ENCODE measurements around the gene MMP24OS.

Gene MMP24OS

GRCh38 chr20:35285806-35286076 is 7.8 kb upstream of the MMP24OS start:
- peaks cover 18% of the 10 kb centered on the region for H3K79me2 ChIP-seq (ENCODE audit: control insufficient read depth, insufficient read depth, low read length)
- no peak overlapping the region for H3K18ac ChIP-seq (ENCODE audit: low read length)
- no peak overlapping the region for H3K4me2 ChIP-seq (ENCODE audit: low read length)
- no peak overlapping the region for H4K8ac ChIP-seq (ENCODE audit: low read depth, low read length)
- H2BK5ac ChIP-seq (ENCODE audit: low read length): no peak overlapping the region
- peaks cover 1% of the 10 kb centered on the region for H3K36me3 ChIP-seq (ENCODE audit: control insufficient read depth, insufficient read depth, low read length)
- no peak overlapping the region for H3K56ac ChIP-seq (ENCODE audit: low read length)
- WGBS (ENCODE audit: extremely low coverage, insufficient coverage, low lambda C conversion rate): no CpG with 5 or more reads among the region's 5 CpGs
- H3K4me3 ChIP-seq (ENCODE audit: low read length): no peak overlapping the region
- H3K27ac ChIP-seq (ENCODE audit: low read depth, low read length): no peak overlapping the region
- H4K5ac ChIP-seq (ENCODE audit: low read length): no peak overlapping the region
- H3K4ac ChIP-seq (ENCODE audit: low read depth, low read length): no peak overlapping the region
- no peak overlapping the region for H3K9ac ChIP-seq (ENCODE audit: low read length)
- H3K79me1 ChIP-seq (ENCODE audit: low read length): peaks cover 7% of the 10 kb centered on the region
- peaks cover 5% of the 10 kb centered on the region for H3K4me1 ChIP-seq (ENCODE audit: control insufficient read depth, low read depth, low read length)
- H3K27me3 ChIP-seq (ENCODE audit: insufficient read depth, low read length, poor library complexity): no peaks in the 10 kb centered on the region
- no peak overlapping the region for H2BK15ac ChIP-seq (replicated peaks; ENCODE audit: low read depth)
- no peak for DNase-seq
- no peak overlapping the region for H2BK120ac ChIP-seq (ENCODE audit: low read depth, low read length)
- H2AK5ac ChIP-seq (ENCODE audit: low read length): no peak overlapping the region
- H3K23ac ChIP-seq (ENCODE audit: low read length): no peak overlapping the region

- no peak overlapping the region for H2BK5ac ChIP-seq (ENCODE audit: low read length)
- peak overlapping the region; percentile 88 for H3K4me2 ChIP-seq (ENCODE audit: low read length)
- H3K4ac ChIP-seq (ENCODE audit: low read depth, low read length): no peak overlapping the region
- H3K36me3 ChIP-seq (ENCODE audit: control insufficient read depth, insufficient read depth, low read length): peaks cover 1% of the 10 kb centered on the region
- peak overlapping the region; percentile 74 for H4K5ac ChIP-seq (ENCODE audit: low read length)
- H3K79me1 ChIP-seq (ENCODE audit: low read length): peaks cover 7% of the 10 kb centered on the region
- no peak overlapping the region for H4K8ac ChIP-seq (ENCODE audit: low read depth, low read length)
- H3K23ac ChIP-seq (ENCODE audit: low read length): peak overlapping the region; percentile 29
- no peak overlapping the region for H2BK120ac ChIP-seq (ENCODE audit: low read depth, low read length)
- peak overlapping the region; percentile 33 for H3K18ac ChIP-seq (ENCODE audit: low read length)
- no CpG with 5 or more reads among the region's 19 CpGs for WGBS (ENCODE audit: extremely low coverage, insufficient coverage, low lambda C conversion rate)
- peaks cover 18% of the 10 kb centered on the region for H3K79me2 ChIP-seq (ENCODE audit: control insufficient read depth, insufficient read depth, low read length)
- peak overlapping the region; percentile 77 for H3K9ac ChIP-seq (ENCODE audit: low read length)
- H3K4me3 ChIP-seq (ENCODE audit: low read length): peak overlapping the region; percentile 63
- no peak for DNase-seq
- H2AK5ac ChIP-seq (ENCODE audit: low read length): no peak overlapping the region
- H3K56ac ChIP-seq (ENCODE audit: low read length): peak overlapping the region; percentile 99
- peaks cover 5% of the 10 kb centered on the region for H3K4me1 ChIP-seq (ENCODE audit: control insufficient read depth, low read depth, low read length)
- H2BK15ac ChIP-seq (replicated peaks; ENCODE audit: low read depth): no peak overlapping the region
- no peak overlapping the region for H3K27ac ChIP-seq (ENCODE audit: low read depth, low read length)
- H3K27me3 ChIP-seq (ENCODE audit: insufficient read depth, low read length, poor library complexity): no peaks in the 10 kb centered on the region
These were observed 7.3 kb upstream of the MMP24OS start for GRCh38 chr20:35284992-35285805.

GRCh38 chr20:35284267-35284991 is 6.5 kb upstream of the MMP24OS start, which contains the start of gene EIF6:
EIF6 (minus strand) TSS chr20:35284772; CDS start chr20:35284487, 285 bp downstream.
- H3K9ac ChIP-seq (ENCODE audit: low read length): peak within 1 kb of the TSS; percentile 92
- no CpG with 5 or more reads among the region's 61 CpGs for WGBS (ENCODE audit: extremely low coverage, insufficient coverage, low lambda C conversion rate)
- peaks cover 6% of the 10 kb centered on the region for H3K36me3 ChIP-seq (ENCODE audit: control insufficient read depth, insufficient read depth, low read length)
- no peaks in the 10 kb centered on the region for H3K27me3 ChIP-seq (ENCODE audit: insufficient read depth, low read length, poor library complexity)
- peaks cover 7% of the 10 kb centered on the region for H3K79me1 ChIP-seq (ENCODE audit: low read length)
- H2AK5ac ChIP-seq (ENCODE audit: low read length): no peak within 1 kb of the TSS
- H3K56ac ChIP-seq (ENCODE audit: low read length): peak within 1 kb of the TSS; percentile 99
- H4K5ac ChIP-seq (ENCODE audit: low read length): peak within 1 kb of the TSS; percentile 74
- peak within 1 kb of the TSS; percentile 70 for H3K27ac ChIP-seq (ENCODE audit: low read depth, low read length)
- H3K4me3 ChIP-seq (ENCODE audit: low read length): peak within 1 kb of the TSS; percentile 97
- H3K4me1 ChIP-seq (ENCODE audit: control insufficient read depth, low read depth, low read length): peaks cover 5% of the 10 kb centered on the region
- H3K4ac ChIP-seq (ENCODE audit: low read depth, low read length): peak within 1 kb of the TSS; percentile 49
- H3K18ac ChIP-seq (ENCODE audit: low read length): peak within 1 kb of the TSS; percentile 62
- H2BK120ac ChIP-seq (ENCODE audit: low read depth, low read length): no peak within 1 kb of the TSS
- peaks cover 18% of the 10 kb centered on the region for H3K79me2 ChIP-seq (ENCODE audit: control insufficient read depth, insufficient read depth, low read length)
- H4K8ac ChIP-seq (ENCODE audit: low read depth, low read length): no peak within 1 kb of the TSS
- H3K23ac ChIP-seq (ENCODE audit: low read length): peak within 1 kb of the TSS; percentile 29
- peak within 1 kb of the TSS; percentile 88 for H3K4me2 ChIP-seq (ENCODE audit: low read length)
- no peak within 1 kb of the TSS for H2BK5ac ChIP-seq (ENCODE audit: low read length)
- DNase-seq: peak; percentile 97
- H2BK15ac ChIP-seq (replicated peaks; ENCODE audit: low read depth): no peak within 1 kb of the TSS

- H3K23ac ChIP-seq (ENCODE audit: low read length): peak overlapping the region; percentile 24
- peaks cover 8% of the 10 kb centered on the region for H3K36me3 ChIP-seq (ENCODE audit: control insufficient read depth, insufficient read depth, low read length)
- no peak overlapping the region for H3K18ac ChIP-seq (ENCODE audit: low read length)
- no peak for DNase-seq
- H3K4me3 ChIP-seq (ENCODE audit: low read length): peak overlapping the region; percentile 97
- H4K5ac ChIP-seq (ENCODE audit: low read length): no peak overlapping the region
- no CpG with 5 or more reads among the region's 24 CpGs for WGBS (ENCODE audit: extremely low coverage, insufficient coverage, low lambda C conversion rate)
- peaks cover 18% of the 10 kb centered on the region for H3K79me2 ChIP-seq (ENCODE audit: control insufficient read depth, insufficient read depth, low read length)
- peaks cover 5% of the 10 kb centered on the region for H3K4me1 ChIP-seq (ENCODE audit: control insufficient read depth, low read depth, low read length)
- H2BK15ac ChIP-seq (replicated peaks; ENCODE audit: low read depth): no peak overlapping the region
- H2BK5ac ChIP-seq (ENCODE audit: low read length): no peak overlapping the region
- no peaks in the 10 kb centered on the region for H3K27me3 ChIP-seq (ENCODE audit: insufficient read depth, low read length, poor library complexity)
- no peak overlapping the region for H3K27ac ChIP-seq (ENCODE audit: low read depth, low read length)
- no peak overlapping the region for H2BK120ac ChIP-seq (ENCODE audit: low read depth, low read length)
- H4K8ac ChIP-seq (ENCODE audit: low read depth, low read length): no peak overlapping the region
- H3K9ac ChIP-seq (ENCODE audit: low read length): peak overlapping the region; percentile 92
- H3K4me2 ChIP-seq (ENCODE audit: low read length): peak overlapping the region; percentile 63
- peaks cover 7% of the 10 kb centered on the region for H3K79me1 ChIP-seq (ENCODE audit: low read length)
- H2AK5ac ChIP-seq (ENCODE audit: low read length): no peak overlapping the region
- H3K4ac ChIP-seq (ENCODE audit: low read depth, low read length): peak overlapping the region; percentile 46
- H3K56ac ChIP-seq (ENCODE audit: low read length): peak overlapping the region; percentile 99
These were observed 5.7 kb upstream of the MMP24OS start for GRCh38 chr20:35283441-35284266.

GRCh38 chr20:35281506-35282101 is 3.7 kb upstream of the MMP24OS start:
- Histone ChIP-seq H3K56ac (ENCODE audit: low read length) (no peak overlapping the region), H3K23ac (ENCODE audit: low read length) (no peak overlapping the region), H2BK5ac (ENCODE audit: low read length) (no peak overlapping the region), H3K4me2 (ENCODE audit: low read length) (no peak overlapping the region), H4K5ac (ENCODE audit: low read length) (no peak overlapping the region), H2AK5ac (ENCODE audit: low read length) (no peak overlapping the region), H3K79me2 (ENCODE audit: control insufficient read depth, insufficient read depth, low read length) (peaks cover 18% of the 10 kb centered on the region), H3K4me3 (ENCODE audit: low read length) (no peak overlapping the region), H3K27ac (ENCODE audit: low read depth, low read length) (no peak overlapping the region), H3K27me3 (ENCODE audit: insufficient read depth, low read length, poor library complexity) (no peaks in the 10 kb centered on the region), H4K8ac (ENCODE audit: low read depth, low read length) (no peak overlapping the region), H2BK120ac (ENCODE audit: low read depth, low read length) (no peak overlapping the region), H3K18ac (ENCODE audit: low read length) (no peak overlapping the region), H3K4me1 (ENCODE audit: control insufficient read depth, low read depth, low read length) (peaks cover 7% of the 10 kb centered on the region), H2BK15ac (replicated peaks; ENCODE audit: low read depth) (no peak overlapping the region), H3K79me1 (ENCODE audit: low read length) (peaks cover 7% of the 10 kb centered on the region), H3K36me3 (ENCODE audit: control insufficient read depth, insufficient read depth, low read length) (peaks cover 10% of the 10 kb centered on the region), H3K4ac (ENCODE audit: low read depth, low read length) (no peak overlapping the region), H3K9ac (ENCODE audit: low read length) (no peak overlapping the region)
- WGBS (ENCODE audit: extremely low coverage, insufficient coverage, low lambda C conversion rate): no CpG with 5 or more reads among the region's 10 CpGs
- no peak for DNase-seq

All from mesendoderm (in vitro differentiated cells).